B cell (primary cell): ENCODE results near the gene SUV39H2.

ENCODE experiments used
- CTCF ChIP-seq: fragments of 200-600 bp; IDR thresholded peaks from one replicate; pipeline ENCODE4 v1.8.0; 2022; ENCODE audit warnings: antibody characterized with exemption, mild to moderate bottlenecking
- EZH2 ChIP-seq: IDR thresholded peaks from 2 replicates; pipeline ENCODE4 v1.6.1; 2012; ENCODE audit warnings: borderline replicate concordance, low read depth, mild to moderate bottlenecking, moderate library complexity, low read length; ENCODE audit not compliant: insufficient read depth, poor library complexity, severe bottlenecking

- TF ChIP-seq CTCF (no peak), EZH2 (no peak)
Measured at GRCh38 chr10:14936584-14936983, 57.9 kb downstream of the SUV39H2 start.
